Stomach (tissue), 9 donors: ENCODE results near the gene ATRX. TPM values are rescaled to one million over a fixed set of nuclear protein-coding genes. Genes with fewer than 3 reads are reported as not detected.
A peak's percentile ranks its signal among the peaks of the same experiment; 100 is the strongest.

Source experiments
- DNase-seq, 2 donors: peaks; one replicate each; pipeline versions ENCODE4 v3.0.0 to v3.0.0-alpha.2; 2013 to 2019
- H3K27ac ChIP-seq, 5 donors: fragments of 200-600 bp in 4 of 5; sonication (generic) in 4 of 5; one replicate each; pipeline ENCODE4 v1.5.1; 2013 to 2019; ENCODE audit warnings: mild to moderate bottlenecking in 1 of 5, moderate library complexity in 1 of 5
- H3K27me3 ChIP-seq, 3 donors: fragments of 200-600 bp; sonication (generic); one replicate each; pipeline ENCODE4 v1.5.1; 2017 to 2019; ENCODE audit warnings: mixed run types in 1 of 3
- H3K36me3 ChIP-seq, 4 donors: fragments of 200-600 bp; sonication (generic); 1 replicate in 3 of 4; 2 replicates in 1 of 4; pipeline ENCODE4 v1.5.1; 2016 to 2019
- H3K4me1 ChIP-seq, 4 donors: fragments of 200-600 bp; sonication (generic); one replicate each; pipeline ENCODE4 v1.5.1; 2016 to 2019
- H3K4me3 ChIP-seq, 4 donors: fragments of 200-600 bp; sonication (generic) in 3 of 4; one replicate each; pipeline ENCODE4 v1.5.1; 2016 to 2019; ENCODE audit warnings: mild to moderate bottlenecking in 1 of 4
- H3K9me3 ChIP-seq, 4 donors: fragments of 200-600 bp; sonication (generic); one replicate each; pipeline ENCODE4 v1.5.1; 2016 to 2019
- EP300 ChIP-seq: sonication (generic); formaldehyde crosslinking; IDR thresholded peaks from one replicate; pipeline ENCODE4 v1.6.1; 2017; ENCODE audit warnings: antibody characterized with exemption
- POLR2A ChIP-seq, 4 donors: fragments of 450-650 bp; IDR thresholded peaks; one replicate each; pipeline ENCODE4 v1.6.1; 2016; ENCODE audit warnings: antibody characterized with exemption in 4 of 4, control low read depth in 2 of 4, mild to moderate bottlenecking in 1 of 4, moderate library complexity in 1 of 4
- POLR2AphosphoS5 ChIP-seq, 3 donors: sonication (generic); formaldehyde crosslinking; IDR thresholded peaks; one replicate each; pipeline ENCODE4 v1.6.1; 2016; ENCODE audit warnings: antibody characterized with exemption in 3 of 3
- WGBS, 5 donors: extraction: QIAGEN DNeasy Blood & Tissue Kit in 3 of 5; methylation state at CpG; one replicate each; pipeline versions ENCODE4 v1.1.5 to v1.1.7; 2013 to 2018; 5-methylcytosine and 5-hydroxymethylcytosine counted together
- intact Hi-C: fragments of 100-400 bp; cut with DNase I; formaldehyde crosslinking; loops from one replicate; pipeline ENCODE4 v1.15.1; 2023; ENCODE audit warnings: low total_unique reads
- polyA plus RNA-seq, 3 donors: library from polyadenylated mRNA; stranded (reverse); fragments of 200-250 nt; gene quantifications; one replicate each; pipeline ENCODE4 v1.2.3, GENCODE V29; 2013
- total RNA-seq, 5 donors: library from RNA; depleted of rRNA; stranded (reverse); fragments of >200 nt; gene quantifications; one replicate each; pipeline versions ENCODE4 v1.1.0 to v1.2.3, GENCODE V29; 2014 to 2016
- TF ChIP-seq, protein P1 (sequence below), 7 experiments: fragments of 450-650 bp in 4 of 7; fragments of 200-600 bp in 3 of 7; sonication (generic) in 3 of 7; IDR thresholded peaks; one replicate each; pipeline ENCODE4 v1.5.1; 2016 to 2019; ENCODE audit warnings: antibody characterized with exemption in 7 of 7, control low read depth in 2 of 7, mild to moderate bottlenecking in 1 of 7
- donor health status: healthy with polysubstance abuse.
- donor health status: Bipolar disorder and iron deficiency.
- donor health status: healthy.

ATRX gene
- total and polyA plus RNA-seq, 8 donors = 7.9 to 225 (median 61.0) TPM

GRCh38 chrX:77749695-77750094 is 36.3 kb downstream of the ATRX start:
- TF ChIP-seq, protein P1, sequence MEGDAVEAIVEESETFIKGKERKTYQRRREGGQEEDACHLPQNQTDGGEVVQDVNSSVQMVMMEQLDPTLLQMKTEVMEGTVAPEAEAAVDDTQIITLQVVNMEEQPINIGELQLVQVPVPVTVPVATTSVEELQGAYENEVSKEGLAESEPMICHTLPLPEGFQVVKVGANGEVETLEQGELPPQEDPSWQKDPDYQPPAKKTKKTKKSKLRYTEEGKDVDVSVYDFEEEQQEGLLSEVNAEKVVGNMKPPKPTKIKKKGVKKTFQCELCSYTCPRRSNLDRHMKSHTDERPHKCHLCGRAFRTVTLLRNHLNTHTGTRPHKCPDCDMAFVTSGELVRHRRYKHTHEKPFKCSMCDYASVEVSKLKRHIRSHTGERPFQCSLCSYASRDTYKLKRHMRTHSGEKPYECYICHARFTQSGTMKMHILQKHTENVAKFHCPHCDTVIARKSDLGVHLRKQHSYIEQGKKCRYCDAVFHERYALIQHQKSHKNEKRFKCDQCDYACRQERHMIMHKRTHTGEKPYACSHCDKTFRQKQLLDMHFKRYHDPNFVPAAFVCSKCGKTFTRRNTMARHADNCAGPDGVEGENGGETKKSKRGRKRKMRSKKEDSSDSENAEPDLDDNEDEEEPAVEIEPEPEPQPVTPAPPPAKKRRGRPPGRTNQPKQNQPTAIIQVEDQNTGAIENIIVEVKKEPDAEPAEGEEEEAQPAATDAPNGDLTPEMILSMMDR (IDR thresholded peaks at IDR 0.05) = no peak
- no peak for TF ChIP-seq POLR2A (IDR thresholded peaks at IDR 0.05)
- no peak for TF ChIP-seq POLR2AphosphoS5 (IDR thresholded peaks at IDR 0.05)
- no peak for TF ChIP-seq EP300
- Histone ChIP-seq H3K36me3 (no peaks in the 10 kb centered on the region), H3K27ac (no peak overlapping the region), H3K4me3 (no peak overlapping the region), H3K4me1 (no peaks in the 10 kb centered on the region), H3K27me3 (no peaks in the 10 kb centered on the region), H3K9me3 (no peaks in the 10 kb centered on the region)
- 61 to 84% (median 69%) methylated on average over 4 to 5 of the region's 5 CpGs for WGBS, 5 donors
- intact Hi-C loops = no loop called here
- no peak for DNase-seq

DNA sequence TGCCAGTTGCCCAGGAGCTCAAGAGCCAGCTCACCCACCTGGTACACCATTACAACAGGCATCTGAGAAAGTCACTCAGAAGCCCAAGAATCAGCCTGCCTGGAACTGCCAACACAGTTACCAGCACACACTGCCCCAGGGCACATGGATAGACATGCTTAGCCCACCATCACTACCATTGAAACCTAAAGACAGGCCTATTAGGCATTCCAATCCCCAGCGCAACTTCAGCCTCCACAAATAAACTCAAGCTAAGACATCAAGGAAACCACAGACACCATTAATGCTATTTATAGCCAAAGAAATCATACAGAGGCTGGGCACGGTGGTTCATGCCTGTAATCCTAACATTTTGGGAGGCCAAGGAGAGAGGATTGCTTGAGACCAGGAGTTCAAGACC is 42.3 kb downstream of the ATRX start:
- no peak for DNase-seq
- intact Hi-C loops = no loop called here
- WGBS, 5 donors = 51 to 83% (median 59%) methylated on average over 2 of the region's 2 CpGs

GRCh38 chrX:77742788-77743476 is 43.1 kb downstream of the ATRX start:
- 35 to 65% (median 59%) methylated on average over 4 to 7 of the region's 7 CpGs for WGBS, 5 donors

More for the DNA sequence above, 42.3 kb downstream of the ATRX start:
- H3K27me3 ChIP-seq = no peaks in the 10 kb centered on the region
- H3K4me1 ChIP-seq = peaks cover 0 to 22% (median 10%) of the 10 kb centered on the region in 4 donors
- H3K4me3 ChIP-seq = no peak overlapping the region
- H3K27ac ChIP-seq = peak overlapping the region in 1 of 5 donors; percentile 2
- no peaks in the 10 kb centered on the region for H3K36me3 ChIP-seq
- no peaks in the 10 kb centered on the region for H3K9me3 ChIP-seq
- no peak for TF ChIP-seq POLR2AphosphoS5 (IDR thresholded peaks at IDR 0.05)
- TF ChIP-seq, protein P1 (IDR thresholded peaks at IDR 0.05) = no peak
- TF ChIP-seq EP300 = no peak
- TF ChIP-seq POLR2A (IDR thresholded peaks at IDR 0.05) = no peak

GRCh38 chrX:77740376-77740905 is 45.6 kb downstream of the ATRX start:
- TF ChIP-seq, protein P1 (IDR thresholded peaks at IDR 0.05) = no peak
- no peak for TF ChIP-seq POLR2A (IDR thresholded peaks at IDR 0.05)
- TF ChIP-seq EP300 = no peak
- TF ChIP-seq POLR2AphosphoS5 (IDR thresholded peaks at IDR 0.05) = no peak
- 35 to 59% (median 44%) methylated on average over 3 of the region's 3 CpGs for WGBS, 5 donors
- H3K36me3 ChIP-seq = no peaks in the 10 kb centered on the region
- peak overlapping the region in 1 of 5 donors; percentile 4 for H3K27ac ChIP-seq
- no peak overlapping the region for H3K4me3 ChIP-seq
- no peak for DNase-seq
- H3K9me3 ChIP-seq = peaks cover 0 to 7% (median 0%) of the 10 kb centered on the region in 4 donors
- peaks cover 0 to 22% (median 10%) of the 10 kb centered on the region in 4 donors for H3K4me1 ChIP-seq
- intact Hi-C loops = no loop called here
- H3K27me3 ChIP-seq = no peaks in the 10 kb centered on the region

More at GRCh38 chrX:77742788-77743476, 43.1 kb downstream of the ATRX start:
- Histone ChIP-seq H3K4me1 (peaks cover 0 to 22% (median 10%) of the 10 kb centered on the region in 4 donors), H3K27ac (peak overlapping the region in 2 of 5 donors; percentile 2 to 16), H3K4me3 (no peak overlapping the region), H3K9me3 (no peaks in the 10 kb centered on the region), H3K36me3 (no peaks in the 10 kb centered on the region), H3K27me3 (no peaks in the 10 kb centered on the region)
- DNase-seq = no peak
- intact Hi-C loops = no loop called here
- no peak for TF ChIP-seq POLR2A (IDR thresholded peaks at IDR 0.05)
- TF ChIP-seq EP300 = no peak
- no peak for TF ChIP-seq POLR2AphosphoS5 (IDR thresholded peaks at IDR 0.05)
- TF ChIP-seq, protein P1 (IDR thresholded peaks at IDR 0.05) = no peak
